Peyer's patch (tissue), 4 donors: ENCODE data around the gene SMAP1. TPM values are rescaled to one million over a fixed set of nuclear protein-coding genes. Genes with fewer than 3 reads are reported as not detected.

Experiments used
- DNase-seq, 3 donors: peaks; one replicate each; pipeline ENCODE4 v3.0.0-alpha.2; 2017 to 2019
- H3K27ac ChIP-seq, 4 donors: fragments of 200-600 bp; sonication (generic); one replicate each; pipeline ENCODE4 v1.5.1; 2016 to 2019
- H3K27me3 ChIP-seq, 2 donors: fragments of 200-600 bp; sonication (generic); one replicate each; pipeline ENCODE4 v1.5.1; 2019
- H3K36me3 ChIP-seq, 3 donors: fragments of 200-600 bp; sonication (generic); one replicate each; pipeline ENCODE4 v1.5.1; 2016 to 2019
- H3K4me1 ChIP-seq, 4 donors: fragments of 200-600 bp; sonication (generic); one replicate each; pipeline ENCODE4 v1.5.1; 2016 to 2019
- H3K4me3 ChIP-seq, 4 donors: fragments of 200-600 bp; sonication (generic); 1 replicate in 3 of 4; 2 replicates in 1 of 4; pipeline ENCODE4 v1.5.1; 2016 to 2019; ENCODE audit warnings: mild to moderate bottlenecking in 1 of 4
- H3K9me3 ChIP-seq, 4 donors: fragments of 200-600 bp; sonication (generic); one replicate each; pipeline ENCODE4 v1.5.1; 2016 to 2019; ENCODE audit warnings: mild to moderate bottlenecking in 1 of 4
- POLR2A ChIP-seq, 2 donors: fragments of 450-650 bp; IDR thresholded peaks; one replicate each; pipeline ENCODE4 v1.5.1; 2017; ENCODE audit warnings: antibody characterized with exemption in 2 of 2, mild to moderate bottlenecking in 2 of 2, moderate library complexity in 2 of 2
- total RNA-seq, 4 donors: library from RNA; depleted of rRNA; stranded (reverse); fragments of >200 nt; gene quantifications; one replicate each; pipeline ENCODE4 v1.1.0, GENCODE V29; 2016
- TF ChIP-seq, protein P1 (sequence below), 6 experiments: fragments of 450-650 bp in 4 of 6; fragments of 200-600 bp in 2 of 6; sonication (generic) in 1 of 6; IDR thresholded peaks; one replicate each; pipeline ENCODE4 v1.5.1; 2017 to 2019; ENCODE audit warnings: antibody characterized with exemption in 6 of 6, mild to moderate bottlenecking in 3 of 6, moderate library complexity in 1 of 6

Gene SMAP1
- total RNA-seq, 4 donors from 2014 or later, result 23.1 to 48.9 (median 42.1) TPM

DNA sequence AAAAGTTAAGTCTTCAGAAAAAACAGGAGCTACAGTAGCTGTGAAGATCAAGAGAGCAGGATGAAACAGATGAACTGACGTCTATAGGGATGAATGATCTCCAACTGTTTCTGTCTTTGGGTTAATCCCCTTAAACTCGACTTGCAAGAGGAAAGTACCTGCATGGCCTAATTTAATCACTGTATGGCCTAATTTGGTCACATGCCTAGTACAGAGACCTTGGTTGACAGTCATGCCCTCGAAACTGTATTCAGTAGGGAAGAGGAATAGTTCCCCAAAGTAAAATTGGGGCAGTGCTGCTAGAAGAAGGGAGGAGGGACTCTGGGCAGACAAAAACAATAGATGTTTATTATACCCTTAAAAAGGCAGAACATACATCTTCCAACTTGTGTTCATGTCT is 10.0 kb upstream of the SMAP1 start:
- Histone ChIP-seq H3K27ac (no peak overlapping the region), H3K4me3 (no peak overlapping the region), H3K4me1 (no peaks in the 10 kb centered on the region), H3K27me3 (no peaks in the 10 kb centered on the region), H3K36me3 (no peaks in the 10 kb centered on the region), H3K9me3 (no peaks in the 10 kb centered on the region)
- TF ChIP-seq, protein P1, sequence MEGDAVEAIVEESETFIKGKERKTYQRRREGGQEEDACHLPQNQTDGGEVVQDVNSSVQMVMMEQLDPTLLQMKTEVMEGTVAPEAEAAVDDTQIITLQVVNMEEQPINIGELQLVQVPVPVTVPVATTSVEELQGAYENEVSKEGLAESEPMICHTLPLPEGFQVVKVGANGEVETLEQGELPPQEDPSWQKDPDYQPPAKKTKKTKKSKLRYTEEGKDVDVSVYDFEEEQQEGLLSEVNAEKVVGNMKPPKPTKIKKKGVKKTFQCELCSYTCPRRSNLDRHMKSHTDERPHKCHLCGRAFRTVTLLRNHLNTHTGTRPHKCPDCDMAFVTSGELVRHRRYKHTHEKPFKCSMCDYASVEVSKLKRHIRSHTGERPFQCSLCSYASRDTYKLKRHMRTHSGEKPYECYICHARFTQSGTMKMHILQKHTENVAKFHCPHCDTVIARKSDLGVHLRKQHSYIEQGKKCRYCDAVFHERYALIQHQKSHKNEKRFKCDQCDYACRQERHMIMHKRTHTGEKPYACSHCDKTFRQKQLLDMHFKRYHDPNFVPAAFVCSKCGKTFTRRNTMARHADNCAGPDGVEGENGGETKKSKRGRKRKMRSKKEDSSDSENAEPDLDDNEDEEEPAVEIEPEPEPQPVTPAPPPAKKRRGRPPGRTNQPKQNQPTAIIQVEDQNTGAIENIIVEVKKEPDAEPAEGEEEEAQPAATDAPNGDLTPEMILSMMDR (IDR thresholded peaks at IDR 0.05), result no peak
- no peak for TF ChIP-seq POLR2A (IDR thresholded peaks at IDR 0.05)
- no peak for DNase-seq

DNA sequence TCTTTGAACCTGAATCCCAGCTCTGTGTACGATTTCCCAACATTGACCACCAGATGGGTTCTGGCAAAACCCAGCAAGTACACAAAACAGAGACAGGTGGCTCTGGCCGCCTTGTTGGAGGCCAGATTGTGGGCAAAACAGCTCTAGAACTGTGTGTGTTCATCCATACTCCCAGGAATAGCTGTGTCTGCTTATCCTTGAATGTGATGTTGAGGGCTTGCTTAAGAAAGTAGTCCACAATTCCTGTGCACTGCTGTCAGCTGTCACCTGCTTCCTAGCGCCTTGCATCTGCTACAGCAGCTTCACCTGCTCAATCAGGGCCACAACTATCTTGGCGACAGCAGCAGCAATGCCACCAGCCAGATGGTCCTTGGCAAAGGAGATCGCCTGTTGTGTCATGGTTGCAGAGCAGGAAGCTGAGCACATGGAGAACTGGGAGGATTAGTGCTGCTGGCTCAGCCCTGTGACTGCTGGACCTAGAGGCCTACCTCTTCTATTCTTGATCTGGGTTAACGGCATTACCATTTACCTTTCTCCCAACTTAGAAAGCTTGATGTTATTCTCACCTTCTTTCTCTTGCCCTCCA is 3.7 kb upstream of the SMAP1 start:
- Histone ChIP-seq H3K4me1 (no peaks in the 10 kb centered on the region), H3K9me3 (no peaks in the 10 kb centered on the region), H3K4me3 (no peak overlapping the region), H3K27me3 (no peaks in the 10 kb centered on the region), H3K36me3 (no peaks in the 10 kb centered on the region), H3K27ac (no peak overlapping the region)
- DNase-seq, result no peak
- no peak for TF ChIP-seq POLR2A (IDR thresholded peaks at IDR 0.05)
- TF ChIP-seq, protein P1 (IDR thresholded peaks at IDR 0.05), result no peak

DNA sequence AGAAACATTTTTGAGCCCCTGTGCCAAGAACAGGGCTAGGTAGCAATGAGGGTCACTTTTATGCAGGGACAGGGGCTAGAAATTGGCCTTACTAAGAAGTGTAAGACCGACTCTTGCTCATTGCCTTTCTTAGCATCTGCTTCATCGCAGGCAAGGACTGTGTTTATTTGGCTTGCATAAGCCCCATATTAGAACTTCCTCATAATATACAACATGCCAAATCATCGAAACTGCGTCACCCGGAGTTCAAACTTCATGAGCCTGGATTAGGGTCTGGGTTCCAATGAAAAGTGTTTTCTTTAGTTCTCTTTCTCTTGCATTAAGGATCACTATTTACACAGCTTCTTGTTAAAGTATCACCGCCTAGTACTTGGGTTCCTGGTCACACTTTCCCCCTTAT is 977 bp upstream of the SMAP1 start:
- Histone ChIP-seq H3K9me3 (no peaks in the 10 kb centered on the region), H3K27ac (peak overlapping the region in 1 of 4 donors; percentile 91), H3K4me1 (peaks cover 0 to 20% (median 4%) of the 10 kb centered on the region in 4 donors), H3K27me3 (no peaks in the 10 kb centered on the region), H3K4me3 (peak overlapping the region in 1 of 4 donors; percentile 78), H3K36me3 (no peaks in the 10 kb centered on the region)
- DNase-seq, result no peak
- no peak for TF ChIP-seq POLR2A (IDR thresholded peaks at IDR 0.05)
- TF ChIP-seq, protein P1 (IDR thresholded peaks at IDR 0.05), result no peak

DNA sequence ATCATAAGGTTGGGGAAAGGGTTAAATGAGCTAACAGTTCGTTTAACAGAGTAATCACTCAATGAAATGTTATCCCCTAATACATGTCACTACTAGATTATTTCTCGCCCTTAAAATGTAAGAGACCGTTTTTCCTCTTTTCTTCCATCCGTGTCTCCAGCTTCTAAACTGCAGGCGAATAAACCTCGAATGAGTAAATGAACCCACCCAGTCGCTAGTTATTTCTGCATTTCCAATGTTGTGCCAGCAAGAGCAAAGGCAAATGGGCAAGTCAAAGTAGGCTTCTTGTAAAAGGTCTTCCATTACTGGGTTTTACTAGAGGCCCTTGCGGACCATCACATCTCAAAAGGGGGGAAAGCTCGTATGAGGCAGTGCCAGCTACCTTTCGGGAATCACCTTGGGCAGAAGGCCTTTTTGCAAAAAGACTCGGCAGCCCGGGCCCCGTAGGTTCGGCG is 400 bp upstream of the SMAP1 start:
- DNase-seq, result no peak
- Histone ChIP-seq H3K9me3 (no peaks in the 10 kb centered on the region), H3K4me3 (peak overlapping the region; percentile 68 to 93 (median 80)), H3K36me3 (no peaks in the 10 kb centered on the region), H3K27ac (peak overlapping the region; percentile 85 to 93 (median 91)), H3K4me1 (peaks cover 0 to 25% (median 4%) of the 10 kb centered on the region in 4 donors), H3K27me3 (no peaks in the 10 kb centered on the region)
- TF ChIP-seq, protein P1 (IDR thresholded peaks at IDR 0.05), result no peak
- no peak for TF ChIP-seq POLR2A (IDR thresholded peaks at IDR 0.05)

DNA sequence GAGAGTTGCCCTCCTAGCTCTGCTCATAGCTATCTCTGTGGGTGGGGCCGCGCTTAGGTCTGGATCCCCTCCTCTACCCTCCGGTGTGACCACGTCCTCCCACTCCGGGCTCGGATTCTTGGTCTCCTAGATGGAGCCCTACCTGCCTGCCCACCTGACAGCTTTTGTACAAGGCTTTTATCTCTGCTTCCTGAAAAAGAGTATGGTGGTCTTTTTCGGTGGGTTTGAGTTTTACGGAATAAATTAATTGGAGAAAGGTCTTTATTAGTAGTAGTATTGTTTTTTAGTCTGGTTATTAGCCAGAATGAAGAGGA is 773 bp downstream of the SMAP1 start:
- TF ChIP-seq, protein P1 (IDR thresholded peaks at IDR 0.05), result no peak
- TF ChIP-seq POLR2A (IDR thresholded peaks at IDR 0.05), result no peak
- no peak for DNase-seq
- no peaks in the 10 kb centered on the region for H3K9me3 ChIP-seq
- H3K4me1 ChIP-seq, result peaks cover 0 to 36% (median 4%) of the 10 kb centered on the region in 4 donors
- H3K27ac ChIP-seq, result peak overlapping the region; percentile 85 to 93 (median 91)
- no peaks in the 10 kb centered on the region for H3K36me3 ChIP-seq
- peak overlapping the region; percentile 68 to 93 (median 80) for H3K4me3 ChIP-seq
- H3K27me3 ChIP-seq, result no peaks in the 10 kb centered on the region
